ENCODE results near the gene PLCG1.

DNA sequence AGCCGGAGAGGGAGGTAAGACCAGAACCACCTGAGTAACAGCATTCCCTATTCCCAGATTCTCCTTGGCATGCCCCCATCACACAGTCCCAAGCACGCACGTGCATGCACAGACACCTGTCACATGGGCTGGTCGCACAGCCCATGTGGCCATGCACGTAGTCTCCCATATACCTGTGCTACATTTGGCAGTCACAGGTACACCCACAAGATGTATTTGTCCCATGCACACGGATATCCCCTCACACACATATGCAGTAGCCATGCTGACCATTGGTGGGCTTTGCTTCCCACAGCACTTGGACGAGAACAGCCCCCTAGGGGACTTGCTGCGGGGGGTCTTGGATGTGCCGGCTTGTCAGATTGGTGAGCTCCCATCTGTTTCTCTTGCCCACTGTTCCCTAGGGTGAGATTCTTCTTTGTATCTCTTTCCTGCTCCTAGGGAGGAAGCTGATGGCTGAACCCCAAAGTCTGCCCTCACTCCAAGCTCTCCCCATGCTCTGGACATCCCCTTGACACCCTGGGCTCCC, 31.9 kb downstream of the PLCG1 start:
- TF ChIP-seq, protein P1, sequence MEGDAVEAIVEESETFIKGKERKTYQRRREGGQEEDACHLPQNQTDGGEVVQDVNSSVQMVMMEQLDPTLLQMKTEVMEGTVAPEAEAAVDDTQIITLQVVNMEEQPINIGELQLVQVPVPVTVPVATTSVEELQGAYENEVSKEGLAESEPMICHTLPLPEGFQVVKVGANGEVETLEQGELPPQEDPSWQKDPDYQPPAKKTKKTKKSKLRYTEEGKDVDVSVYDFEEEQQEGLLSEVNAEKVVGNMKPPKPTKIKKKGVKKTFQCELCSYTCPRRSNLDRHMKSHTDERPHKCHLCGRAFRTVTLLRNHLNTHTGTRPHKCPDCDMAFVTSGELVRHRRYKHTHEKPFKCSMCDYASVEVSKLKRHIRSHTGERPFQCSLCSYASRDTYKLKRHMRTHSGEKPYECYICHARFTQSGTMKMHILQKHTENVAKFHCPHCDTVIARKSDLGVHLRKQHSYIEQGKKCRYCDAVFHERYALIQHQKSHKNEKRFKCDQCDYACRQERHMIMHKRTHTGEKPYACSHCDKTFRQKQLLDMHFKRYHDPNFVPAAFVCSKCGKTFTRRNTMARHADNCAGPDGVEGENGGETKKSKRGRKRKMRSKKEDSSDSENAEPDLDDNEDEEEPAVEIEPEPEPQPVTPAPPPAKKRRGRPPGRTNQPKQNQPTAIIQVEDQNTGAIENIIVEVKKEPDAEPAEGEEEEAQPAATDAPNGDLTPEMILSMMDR (IDR thresholded peaks at IDR 0.05; ENCODE audit: low read depth, low read length), result no peak
- TF ChIP-seq MYC (IDR thresholded peaks at IDR 0.05; ENCODE audit: low read depth, low read length), result no peak

Measured in NB4 (cell line).